Adrenal gland (tissue), 5 donors: ENCODE results near the gene SLC26A1.

Experiments
- CTCF ChIP-seq, 6 experiments: fragments of 450-650 bp in 4 of 6; fragments of 200-600 bp in 2 of 6; sonication (generic) in 1 of 6; IDR thresholded peaks; 1 replicate in 5 of 6; 2 replicates in 1 of 6; pipeline versions ENCODE4 v1.5.1 to v1.8.0; 2016 to 2021; ENCODE audit warnings: antibody characterized with exemption in 6 of 6, mild to moderate bottlenecking in 2 of 6, moderate library complexity in 1 of 6
- POLR2A ChIP-seq, 2 donors: fragments of 450-650 bp; IDR thresholded peaks; one replicate each; pipeline ENCODE4 v1.6.1; 2017; ENCODE audit warnings: antibody characterized with exemption in 2 of 2, mild to moderate bottlenecking in 2 of 2, moderate library complexity in 1 of 2
- donor health status: DM: no; HTN: no; CAD: no.

- no peak for TF ChIP-seq CTCF (IDR thresholded peaks at IDR 0.05)
- TF ChIP-seq POLR2A (IDR thresholded peaks at IDR 0.05) = no peak
Observed at GRCh38 chr4:988726-989721, 4.2 kb downstream of the SLC26A1 start.
